Measurements from ENCODE around the gene NFIB. TPM values are rescaled to one million over a fixed set of nuclear protein-coding genes. Genes with fewer than 3 reads are reported as not detected.

NFIB gene
- polyA plus RNA-seq, 1 donor (not counting 4 experiments of a cell fraction or from before 2014, with no cell fraction given) = 8.9 TPM

DNA sequence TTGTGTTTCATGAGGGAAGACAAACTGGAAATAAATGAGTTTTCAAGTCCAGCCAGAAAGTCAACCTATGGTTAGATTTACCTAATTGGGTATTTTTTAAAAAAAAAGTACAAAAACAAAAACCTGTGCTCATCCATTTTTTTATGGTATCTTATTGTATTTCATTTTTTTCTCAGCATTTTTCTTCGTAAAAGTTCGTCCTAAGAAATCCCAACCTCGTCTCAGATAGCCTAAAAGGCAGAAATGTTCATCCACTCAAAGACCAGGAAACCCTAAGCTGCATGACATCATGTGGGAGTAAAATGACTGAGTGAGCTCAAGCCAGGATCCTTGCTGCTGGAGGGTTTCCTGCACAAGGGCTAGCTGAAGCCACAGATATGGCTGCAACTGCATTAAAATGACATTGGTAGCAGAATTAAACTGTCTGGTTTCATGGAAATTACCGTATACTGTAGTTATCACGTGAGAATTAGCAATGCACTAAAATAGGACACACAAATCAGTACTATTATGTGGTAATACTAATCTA is 70.4 kb downstream of the NFIB start:
- FAIRE-seq (no peak), DNase-seq (ENCODE audit: low read depth, low spot score) (no peak)
- no peaks in the 10 kb centered on the region for H4K20me1 ChIP-seq (ENCODE audit: control insufficient read depth, extremely low read depth, insufficient read depth, low read length)
- H3K27me3 ChIP-seq (ENCODE audit: control insufficient read depth, extremely low read depth, insufficient read depth, low read length) = no peaks in the 10 kb centered on the region
- H3K79me2 ChIP-seq (ENCODE audit: control insufficient read depth, insufficient read depth, low read length) = peaks cover 45% of the 10 kb centered on the region
- H3K4me2 ChIP-seq (ENCODE audit: control insufficient read depth, extremely low read depth, insufficient read depth, low read depth, low read length) = no peak overlapping the region
- TF ChIP-seq, protein P1, sequence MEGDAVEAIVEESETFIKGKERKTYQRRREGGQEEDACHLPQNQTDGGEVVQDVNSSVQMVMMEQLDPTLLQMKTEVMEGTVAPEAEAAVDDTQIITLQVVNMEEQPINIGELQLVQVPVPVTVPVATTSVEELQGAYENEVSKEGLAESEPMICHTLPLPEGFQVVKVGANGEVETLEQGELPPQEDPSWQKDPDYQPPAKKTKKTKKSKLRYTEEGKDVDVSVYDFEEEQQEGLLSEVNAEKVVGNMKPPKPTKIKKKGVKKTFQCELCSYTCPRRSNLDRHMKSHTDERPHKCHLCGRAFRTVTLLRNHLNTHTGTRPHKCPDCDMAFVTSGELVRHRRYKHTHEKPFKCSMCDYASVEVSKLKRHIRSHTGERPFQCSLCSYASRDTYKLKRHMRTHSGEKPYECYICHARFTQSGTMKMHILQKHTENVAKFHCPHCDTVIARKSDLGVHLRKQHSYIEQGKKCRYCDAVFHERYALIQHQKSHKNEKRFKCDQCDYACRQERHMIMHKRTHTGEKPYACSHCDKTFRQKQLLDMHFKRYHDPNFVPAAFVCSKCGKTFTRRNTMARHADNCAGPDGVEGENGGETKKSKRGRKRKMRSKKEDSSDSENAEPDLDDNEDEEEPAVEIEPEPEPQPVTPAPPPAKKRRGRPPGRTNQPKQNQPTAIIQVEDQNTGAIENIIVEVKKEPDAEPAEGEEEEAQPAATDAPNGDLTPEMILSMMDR (optimal IDR thresholded peaks at IDR 0.05 in 1 of 3, IDR thresholded peaks at IDR 0.05 in 1 of 3, conservative IDR thresholded peaks at IDR 0.05 in 1 of 3; ENCODE audit: extremely low read depth in 1 of 3, insufficient read depth in 2 of 3, low read length in 3 of 3) = no peak
- TF ChIP-seq EZH2 (IDR thresholded peaks at IDR 0.05; ENCODE audit: low read length) = no peak
- no peaks in the 10 kb centered on the region for H3K36me3 ChIP-seq (ENCODE audit: control insufficient read depth in 2 of 2, extremely low read depth in 1 of 2, insufficient read depth in 2 of 2, low read length in 2 of 2)
- H2AFZ ChIP-seq (ENCODE audit: control insufficient read depth, low read length) = no peak overlapping the region
- no peak overlapping the region for H3K4me3 ChIP-seq (ENCODE audit: control insufficient read depth in 2 of 3, extremely low read depth in 1 of 3, insufficient read depth in 2 of 3, low read depth in 1 of 3, low read length in 3 of 3)
- H3K4me1 ChIP-seq (ENCODE audit: control insufficient read depth, extremely low read depth, insufficient read depth, low read length) = peaks cover 26% of the 10 kb centered on the region
- H3K9ac ChIP-seq (ENCODE audit: control insufficient read depth, extremely low read depth, insufficient read depth, low read length) = no peak overlapping the region
- dilution Hi-C loops (cut with MboI; ENCODE audit: extremely low pct_ligation_motif_present, low sequenced_read_pairs) = no loop called here
- no peaks in the 10 kb centered on the region for H3K9me1 ChIP-seq (ENCODE audit: control insufficient read depth, extremely low read depth, insufficient read depth, low read length)
- H3K9me3 ChIP-seq (ENCODE audit: control insufficient read depth, low read depth, low read length) = no peaks in the 10 kb centered on the region
- H3K27ac ChIP-seq (ENCODE audit: control insufficient read depth, insufficient read depth, low read length) = no peak overlapping the region

DNA sequence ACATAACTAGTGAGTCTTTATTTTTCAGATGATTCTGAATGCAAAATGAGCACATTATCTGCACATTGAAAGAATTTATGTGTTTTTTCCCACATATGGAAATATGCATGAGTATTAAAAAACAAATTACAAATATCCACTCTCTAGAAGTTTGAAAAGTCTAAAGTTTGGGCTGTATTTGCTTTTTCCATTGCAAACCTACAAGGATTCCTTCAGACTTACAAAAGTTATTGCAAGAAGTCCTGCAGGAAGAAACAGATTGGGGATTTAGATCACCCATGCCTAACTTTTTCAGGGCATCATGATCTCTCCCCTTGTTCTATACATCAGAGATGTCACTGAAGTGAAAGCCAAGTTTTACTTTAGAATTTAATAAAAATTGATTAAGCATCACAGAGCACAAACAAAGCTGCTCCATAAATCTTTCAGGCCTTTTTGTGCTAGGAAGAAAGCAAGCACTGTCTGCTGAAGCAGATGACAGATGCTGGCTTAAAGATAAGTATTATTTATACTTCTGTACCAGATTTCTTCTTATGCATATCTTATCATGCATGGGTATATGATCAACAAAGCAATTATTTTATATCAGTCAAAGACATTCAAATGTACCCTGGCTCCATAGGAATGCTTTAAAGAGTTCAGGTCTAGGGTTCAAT is 71.7 kb downstream of the NFIB start:
- H3K79me2 ChIP-seq (ENCODE audit: control insufficient read depth, insufficient read depth, low read length) = peaks cover 40% of the 10 kb centered on the region
- no peaks in the 10 kb centered on the region for H3K9me1 ChIP-seq (ENCODE audit: control insufficient read depth, extremely low read depth, insufficient read depth, low read length)
- no peak overlapping the region for H3K4me3 ChIP-seq (ENCODE audit: control insufficient read depth in 2 of 3, extremely low read depth in 1 of 3, insufficient read depth in 2 of 3, low read depth in 1 of 3, low read length in 3 of 3)
- H3K27ac ChIP-seq (ENCODE audit: control insufficient read depth, insufficient read depth, low read length) = no peak overlapping the region
- peaks cover 40% of the 10 kb centered on the region for H3K4me1 ChIP-seq (ENCODE audit: control insufficient read depth, extremely low read depth, insufficient read depth, low read length)
- no peak overlapping the region for H3K9ac ChIP-seq (ENCODE audit: control insufficient read depth, extremely low read depth, insufficient read depth, low read length)
- H3K9me3 ChIP-seq (ENCODE audit: control insufficient read depth, low read depth, low read length) = no peaks in the 10 kb centered on the region
- no peak overlapping the region for H2AFZ ChIP-seq (ENCODE audit: control insufficient read depth, low read length)
- TF ChIP-seq EZH2 (IDR thresholded peaks at IDR 0.05; ENCODE audit: low read length) = no peak
- TF ChIP-seq, protein P1 (optimal IDR thresholded peaks at IDR 0.05 in 1 of 3, IDR thresholded peaks at IDR 0.05 in 1 of 3, conservative IDR thresholded peaks at IDR 0.05 in 1 of 3; ENCODE audit: extremely low read depth in 1 of 3, insufficient read depth in 2 of 3, low read length in 3 of 3) = no peak
- FAIRE-seq (no peak), DNase-seq (ENCODE audit: low read depth, low spot score) (no peak)
- H3K27me3 ChIP-seq (ENCODE audit: control insufficient read depth, extremely low read depth, insufficient read depth, low read length) = no peaks in the 10 kb centered on the region
- dilution Hi-C loops (cut with MboI; ENCODE audit: extremely low pct_ligation_motif_present, low sequenced_read_pairs) = no loop called here
- no peaks in the 10 kb centered on the region for H4K20me1 ChIP-seq (ENCODE audit: control insufficient read depth, extremely low read depth, insufficient read depth, low read length)
- no peaks in the 10 kb centered on the region for H3K36me3 ChIP-seq (ENCODE audit: control insufficient read depth in 2 of 2, extremely low read depth in 1 of 2, insufficient read depth in 2 of 2, low read length in 2 of 2)
- H3K4me2 ChIP-seq (ENCODE audit: control insufficient read depth, extremely low read depth, insufficient read depth, low read depth, low read length) = no peak overlapping the region

Measured in keratinocyte (primary cell).